SK-N-MC (cell line): ENCODE measurements around the gene RNF225.

Source experiments
- EZH2 ChIP-seq: fragments of 200-600 bp; sonication (generic); IDR thresholded peaks from one replicate; pipeline ENCODE4 v1.6.1; 2017; ENCODE audit warnings: antibody characterized with exemption
- POLR2AphosphoS5 ChIP-seq: IDR thresholded peaks from 2 replicates; pipeline ENCODE4 v1.6.1; 2012; ENCODE audit warnings: mild to moderate bottlenecking, low read depth, low read length, borderline replicate concordance

DNA sequence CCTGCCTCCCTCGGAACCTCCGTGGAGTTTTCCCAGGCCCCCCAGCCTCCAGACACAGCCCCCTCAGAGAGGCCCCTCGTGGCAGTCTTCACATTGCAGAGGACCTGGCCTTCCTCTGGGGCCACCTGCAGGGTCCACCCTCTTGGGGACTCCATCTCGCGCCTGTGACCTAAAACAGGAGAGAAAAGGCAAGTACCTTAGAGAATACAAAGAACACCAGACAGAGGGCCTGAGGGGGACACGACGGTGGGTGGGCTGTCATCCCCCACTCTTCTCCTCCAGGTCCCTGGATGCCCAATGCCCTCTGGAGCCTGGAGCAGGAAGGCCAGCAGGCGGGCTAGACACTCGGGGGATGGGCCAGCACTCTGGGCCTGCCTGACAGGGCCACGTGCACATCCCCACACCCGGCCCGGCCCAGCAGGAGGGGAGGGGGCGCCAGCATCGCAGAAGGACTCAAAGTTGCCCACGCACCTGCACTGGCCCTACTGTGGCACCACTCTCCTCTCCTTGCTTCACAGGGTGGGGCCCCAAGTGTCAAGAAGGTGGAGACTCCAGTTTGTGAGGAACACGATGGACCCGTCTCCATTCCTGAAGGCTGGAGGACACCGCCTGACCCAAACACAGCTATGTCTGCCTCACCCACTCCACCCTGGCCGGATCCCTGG lies 37.8 kb upstream of the RNF225 start:
- TF ChIP-seq EZH2, result no peak
- no peak for TF ChIP-seq POLR2AphosphoS5
